H9 (cell line): ENCODE measurements around the gene SPECC1L. TPM values are rescaled to one million over a fixed set of nuclear protein-coding genes. Genes with fewer than 3 reads are reported as not detected.

Source experiments
- DNase-seq: peaks from one replicate; pipeline ENCODE4 v3.0.0-alpha.2; 2017
- H2AFZ ChIP-seq: one replicate; pipeline ENCODE4 v1.6.1; 2013; ENCODE audit warnings: mild to moderate bottlenecking, low read length, control low read depth, moderate library complexity
- H2AK5ac ChIP-seq: 2 replicates; pipeline ENCODE4 v1.6.1; 2013; ENCODE audit warnings: low read length, control low read depth, mixed read lengths; ENCODE audit not compliant: insufficient read length
- H2BK120ac ChIP-seq: one replicate; pipeline ENCODE4 v1.6.1; 2013; ENCODE audit warnings: low read depth, mild to moderate bottlenecking, low read length, control low read depth, inconsistent platforms; ENCODE audit not compliant: poor library complexity, severe bottlenecking
- H2BK12ac ChIP-seq: 2 replicates; pipeline ENCODE4 v1.6.1; 2013; ENCODE audit warnings: low read length, control low read depth, mixed read lengths, low read depth; ENCODE audit not compliant: insufficient read length
- H2BK15ac ChIP-seq: 2 replicates; pipeline ENCODE4 v1.6.1; 2013; ENCODE audit warnings: low read depth, low read length, control low read depth
- H2BK20ac ChIP-seq: one replicate; pipeline ENCODE4 v1.6.1; 2013; ENCODE audit warnings: low read depth, mild to moderate bottlenecking, low read length, control low read depth, inconsistent platforms; ENCODE audit not compliant: poor library complexity, severe bottlenecking
- H2BK5ac ChIP-seq: 2 replicates; pipeline ENCODE4 v1.6.1; 2013; ENCODE audit warnings: low read length, control low read depth, mixed read lengths; ENCODE audit not compliant: insufficient read length
- H3K14ac ChIP-seq: 2 replicates; pipeline ENCODE4 v1.6.1; 2013; ENCODE audit warnings: low read length, control low read depth; ENCODE audit not compliant: insufficient read depth
- H3K18ac ChIP-seq: 2 replicates; pipeline ENCODE4 v1.6.1; 2013; ENCODE audit warnings: low read depth, mild to moderate bottlenecking, mixed read lengths, low read length, control low read depth; ENCODE audit not compliant: insufficient read length
- H3K23ac ChIP-seq: 2 replicates; pipeline ENCODE4 v1.6.1; 2013; ENCODE audit warnings: low read length, control low read depth, mixed read lengths, low read depth; ENCODE audit not compliant: insufficient read length
- H3K23me2 ChIP-seq: 2 replicates; pipeline ENCODE4 v1.6.1; 2013; ENCODE audit warnings: low read depth, mild to moderate bottlenecking, mixed read lengths, low read length, control low read depth; ENCODE audit not compliant: insufficient read length, poor library complexity, severe bottlenecking
- H3K27ac ChIP-seq: 2 replicates; pipeline ENCODE4 v1.5.1; 2013; ENCODE audit warnings: low read length, control low read depth, mixed read lengths, low read depth; ENCODE audit not compliant: insufficient read length
- H3K27me3 ChIP-seq: 2 replicates; pipeline ENCODE4 v1.6.1; 2013; ENCODE audit warnings: low read length, control low read depth, inconsistent platforms; ENCODE audit not compliant: insufficient read depth
- H3K4ac ChIP-seq: 2 replicates; pipeline ENCODE4 v1.6.1; 2013; ENCODE audit warnings: low read depth, mild to moderate bottlenecking, control low read depth, inconsistent platforms, low read length, moderate library complexity
- H3K4me1 ChIP-seq: 2 replicates; pipeline ENCODE4 v1.6.1; 2013; ENCODE audit warnings: low read length, control low read depth, inconsistent platforms; ENCODE audit not compliant: insufficient read depth
- H3K4me2 ChIP-seq: 2 replicates; pipeline ENCODE4 v1.6.1; 2013; ENCODE audit warnings: low read length, control low read depth, mixed read lengths; ENCODE audit not compliant: insufficient read length, insufficient read depth
- H3K56ac ChIP-seq: 2 replicates; pipeline ENCODE4 v1.6.1; 2013; ENCODE audit warnings: low read depth, mild to moderate bottlenecking, mixed read lengths, low read length, control low read depth; ENCODE audit not compliant: insufficient read length
- H3K79me1 ChIP-seq: 2 replicates; pipeline ENCODE4 v1.6.1; 2013; ENCODE audit warnings: low read depth, mild to moderate bottlenecking, moderate library complexity, low read length, control low read depth, inconsistent platforms; ENCODE audit not compliant: insufficient read depth, poor library complexity, severe bottlenecking
- H3K79me2 ChIP-seq: 2 replicates; pipeline ENCODE4 v1.6.1; 2013; ENCODE audit warnings: low read length, control low read depth, inconsistent platforms; ENCODE audit not compliant: insufficient read depth
- H3K9ac ChIP-seq: 2 replicates; pipeline ENCODE4 v1.6.1; 2013; ENCODE audit warnings: low read length, control low read depth, mixed read lengths; ENCODE audit not compliant: insufficient read length; ENCODE audit errors: extremely low read depth
- H3K9me3 ChIP-seq: one replicate; pipeline ENCODE4 v1.6.1; 2013; ENCODE audit warnings: low read depth, low read length, inconsistent platforms; ENCODE audit not compliant: control insufficient read depth
- H3T11ph ChIP-seq: one replicate; pipeline ENCODE4 v1.6.1; 2013; ENCODE audit warnings: mild to moderate bottlenecking, low read length, control low read depth, inconsistent platforms
- H4K20me1 ChIP-seq: one replicate; pipeline ENCODE4 v1.6.1; 2013; ENCODE audit not compliant: control insufficient read depth, insufficient read length, insufficient read depth
- H4K5ac ChIP-seq: 2 replicates; pipeline ENCODE4 v1.6.1; 2013; ENCODE audit warnings: low read depth, mild to moderate bottlenecking, mixed read lengths, low read length, control low read depth; ENCODE audit not compliant: insufficient read length
- H4K8ac ChIP-seq: replicated peaks from 2 replicates; pipeline ENCODE4 v1.6.1; 2013; ENCODE audit warnings: low read length, control low read depth, mixed read lengths, low read depth; ENCODE audit not compliant: insufficient read length
- H4K91ac ChIP-seq: 2 replicates; pipeline ENCODE4 v1.6.1; 2013; ENCODE audit warnings: low read depth, mild to moderate bottlenecking, moderate library complexity, mixed read lengths, low read length, control low read depth; ENCODE audit not compliant: insufficient read length
- H3K27ac Mint-ChIP-seq, 3 experiments: 2 replicates in 2 of 3; 3 replicates in 1 of 3; pipeline ENCODE4 v1.8.0; 2020 to 2021; ENCODE audit warnings: mixed read lengths in 3 of 3, mild to moderate bottlenecking in 1 of 3, moderate library complexity in 1 of 3
- H3K27me3 Mint-ChIP-seq: 2 replicates; pipeline ENCODE4 v1.8.0; 2021; ENCODE audit warnings: low read depth, mild to moderate bottlenecking, moderate library complexity, mixed read lengths
- H3K36me3 Mint-ChIP-seq, 3 experiments: 2 replicates in 2 of 3; 3 replicates in 1 of 3; pipeline ENCODE4 v1.8.0; 2020 to 2021; ENCODE audit warnings: low read depth in 3 of 3, mixed read lengths in 3 of 3; ENCODE audit not compliant: insufficient read depth in 1 of 3
- H3K4me1 Mint-ChIP-seq, 2 experiments: 2 replicates each; pipeline ENCODE4 v1.8.0; 2020; ENCODE audit warnings: mixed read lengths in 2 of 2
- H3K4me3 Mint-ChIP-seq, 2 experiments: 2 replicates in 1 of 2; 3 replicates in 1 of 2; pipeline ENCODE4 v1.8.0; 2020 to 2021; ENCODE audit warnings: mild to moderate bottlenecking in 2 of 2, mixed read lengths in 2 of 2, moderate library complexity in 1 of 2
- H3K9me3 Mint-ChIP-seq, 2 experiments: 2 replicates in 1 of 2; 3 replicates in 1 of 2; pipeline ENCODE4 v1.8.0; 2020; ENCODE audit warnings: mild to moderate bottlenecking in 2 of 2, mixed read lengths in 2 of 2, moderate library complexity in 1 of 2
- CTCF ChIP-seq: fragments of 200-600 bp; sonication (generic); conservative IDR thresholded peaks from 3 replicates; pipeline ENCODE4 v1.8.0; 2021; ENCODE audit warnings: antibody characterized with exemption, mild to moderate bottlenecking
- WGBS: extraction: QIAGEN DNeasy Blood & Tissue Kit; methylation state at CpG from one replicate; pipeline ENCODE4 v1.1.7; 2013; ENCODE audit warnings: missing lambda C conversion rate, low lambda C conversion rate, mixed read lengths; ENCODE audit not compliant: insufficient read length; ENCODE audit errors: extremely low coverage; 5-methylcytosine and 5-hydroxymethylcytosine counted together
- total RNA-seq: library from RNA; stranded (reverse); gene quantifications from 2 replicates; pipeline ENCODE4 v1.2.1, GENCODE V29; 2021

Gene SPECC1L
- total RNA-seq, 1 experiment from 2014 or later, result 57.1 TPM

- H3K4me1 Mint-ChIP-seq, result peaks cover 17 to 20% of the 10 kb centered on the region in 2 experiments
- H3K9ac ChIP-seq, result no peak overlapping the region
- DNase-seq, result no peak
These were observed 194.9 kb downstream of the SPECC1L start for GRCh38 chr22:24465566-24465965.

More at GRCh38 chr22:24465566-24465965, 194.9 kb downstream of the SPECC1L start:
- no peak for TF ChIP-seq CTCF
- H3K79me2 ChIP-seq, result no peaks in the 10 kb centered on the region
- no peaks in the 10 kb centered on the region for H3K9me3 ChIP-seq
- H3K27me3 Mint-ChIP-seq, result peaks cover 5% of the 10 kb centered on the region; the same call in 1 of the 2 replicates
- peak overlapping the region in 1 of 3 experiments; percentile 29; a peak in 1 of 7 replicates for H3K27ac Mint-ChIP-seq
- H3K79me1 ChIP-seq, result no peaks in the 10 kb centered on the region
- no peak overlapping the region for H3K18ac ChIP-seq
- H2AFZ ChIP-seq, result no peak overlapping the region
- no peak overlapping the region for H3K4me3 Mint-ChIP-seq
- H4K91ac ChIP-seq, result no peak overlapping the region
- no peak overlapping the region for H3T11ph ChIP-seq
- no peak overlapping the region for H3K14ac ChIP-seq
- no peaks in the 10 kb centered on the region for H3K36me3 Mint-ChIP-seq
- no CpG with 5 or more reads among the region's 5 CpGs for WGBS
- H3K27ac ChIP-seq, result no peak overlapping the region
- no peak overlapping the region for H4K5ac ChIP-seq
- no peak overlapping the region for H2BK15ac ChIP-seq
- H3K4me1 ChIP-seq, result peaks cover under 1% of the 10 kb centered on the region; the same call in 1 of the 2 replicates
- H4K20me1 ChIP-seq, result no peaks in the 10 kb centered on the region
- no peaks in the 10 kb centered on the region for H3K9me3 Mint-ChIP-seq
- H2BK5ac ChIP-seq, result no peak overlapping the region
- H4K8ac ChIP-seq, result no peak overlapping the region
- no peak overlapping the region for H3K4ac ChIP-seq
- no peak overlapping the region for H2BK120ac ChIP-seq
- no peaks in the 10 kb centered on the region for H3K27me3 ChIP-seq
- no peak overlapping the region for H2AK5ac ChIP-seq
- H3K56ac ChIP-seq, result no peak overlapping the region
- no peak overlapping the region for H3K4me2 ChIP-seq
- H2BK12ac ChIP-seq, result no peak overlapping the region
- H2BK20ac ChIP-seq, result no peak overlapping the region
- H3K23me2 ChIP-seq, result no peaks in the 10 kb centered on the region
- no peak overlapping the region for H3K23ac ChIP-seq
